Stimulated activated CD4-positive, alpha-beta T cell treated with anti-CD3 and anti-CD28 coated beads, Interleukin-15, amount 100 ng/mL, for 1 hour (primary cell): ENCODE results near the gene SRGAP3.
"Not testable (repeated sequence)": the region's sequence is repeated elsewhere in the genome, so short reads cannot be mapped to it uniquely, and the experiment has no call there.

Source experiments
- DNase-seq, 2 donors: peaks; one replicate each; pipeline ENCODE4 v3.0.0-alpha.2; 2020; ENCODE audit warnings: low read depth in 1 of 2, low spot score in 1 of 2

The SRGAP3 gene

DNA sequence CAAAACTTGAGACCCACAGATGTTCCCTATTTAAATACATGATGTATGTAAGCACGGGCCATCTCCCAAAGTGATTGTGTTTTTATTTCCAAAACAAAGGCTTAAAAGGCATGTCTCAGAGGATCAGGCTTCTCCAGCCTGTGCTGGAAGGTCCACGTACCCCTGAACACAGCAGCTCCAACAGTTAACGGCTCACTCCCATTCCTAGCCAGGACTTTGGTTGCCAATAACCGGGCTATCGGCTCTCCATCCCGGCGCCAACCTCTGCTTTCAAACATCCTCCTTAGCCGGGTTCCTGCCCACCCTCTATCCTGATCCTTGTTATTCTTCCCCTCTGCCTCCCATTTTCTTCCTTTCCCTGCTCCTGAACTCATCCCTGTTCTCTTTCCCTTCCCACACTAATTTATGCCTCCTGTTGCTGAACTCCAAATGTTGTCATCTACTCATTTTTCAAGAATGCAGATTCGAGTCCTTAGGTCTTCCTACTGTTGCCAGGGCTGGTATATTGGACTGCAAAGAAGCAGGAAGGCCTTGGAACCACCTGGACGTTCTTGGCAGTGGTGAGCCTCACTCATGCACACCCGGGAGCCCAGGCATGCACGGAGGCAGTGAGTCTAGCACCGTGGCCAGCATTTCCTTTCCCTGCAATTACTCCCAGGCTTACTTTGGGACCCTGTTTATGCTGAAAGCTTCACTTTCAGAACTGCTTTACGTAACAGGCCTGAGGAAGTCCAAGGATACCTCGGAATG, 157.8 kb downstream of the SRGAP3 start:
- DNase-seq, result no peak

GRCh38 chr3:9088441-9089353, 160.7 kb downstream of the SRGAP3 start:
- no peak for DNase-seq

- DNase-seq, result no peak
These were observed 161.5 kb downstream of the SRGAP3 start for GRCh38 chr3:9087831-9088413.

GRCh38 chr3:9085428-9085827, 164.0 kb downstream of the SRGAP3 start:
- not testable (repeated sequence) for DNase-seq

GRCh38 chr3:9081184-9081818, 168.1 kb downstream of the SRGAP3 start:
- no peak for DNase-seq

DNA sequence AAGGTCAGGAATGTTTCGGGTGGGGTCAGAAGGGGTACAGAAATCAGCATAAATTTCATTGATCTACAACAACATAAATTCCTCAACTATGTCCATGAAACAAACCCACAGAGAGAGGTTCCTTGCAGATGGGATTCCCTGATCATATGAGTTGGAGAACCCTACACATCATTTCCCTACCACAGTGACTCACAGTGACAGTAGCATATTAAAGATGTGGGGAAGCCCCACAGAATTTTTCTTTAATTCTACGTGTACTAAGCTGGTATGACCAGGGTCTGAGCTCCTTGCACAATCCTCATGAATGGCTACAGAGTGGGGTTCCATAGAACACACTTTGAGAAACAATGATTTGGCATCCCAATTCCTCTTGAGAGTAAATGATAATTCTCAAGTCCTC, 169.3 kb downstream of the SRGAP3 start:
- DNase-seq, result no peak

DNA sequence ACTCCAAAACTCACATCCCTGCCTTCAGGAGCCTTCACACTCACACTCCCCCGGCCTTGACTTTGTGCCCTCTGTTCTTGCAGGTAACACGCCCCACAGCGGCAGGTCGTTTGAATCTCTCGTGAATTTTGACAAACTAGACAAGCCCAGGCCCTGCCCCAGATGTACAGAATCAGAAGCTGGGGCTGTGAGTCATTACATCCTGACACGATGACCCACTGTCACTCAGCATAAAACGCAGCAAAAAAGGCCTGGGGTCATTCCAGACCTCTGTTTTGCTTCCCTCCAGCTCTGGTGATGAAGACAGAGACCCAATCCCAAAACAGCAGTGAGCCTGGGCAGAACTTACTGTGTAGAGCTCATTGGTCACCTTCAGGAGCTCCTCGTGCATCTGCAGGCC, 169.8 kb downstream of the SRGAP3 start:
- DNase-seq, result no peak

- DNase-seq, result no peak
These were observed 170.7 kb downstream of the SRGAP3 start for GRCh38 chr3:9078561-9079240.

- DNase-seq, result no peak
These were observed 172.4 kb downstream of the SRGAP3 start for GRCh38 chr3:9077029-9077428.

DNA sequence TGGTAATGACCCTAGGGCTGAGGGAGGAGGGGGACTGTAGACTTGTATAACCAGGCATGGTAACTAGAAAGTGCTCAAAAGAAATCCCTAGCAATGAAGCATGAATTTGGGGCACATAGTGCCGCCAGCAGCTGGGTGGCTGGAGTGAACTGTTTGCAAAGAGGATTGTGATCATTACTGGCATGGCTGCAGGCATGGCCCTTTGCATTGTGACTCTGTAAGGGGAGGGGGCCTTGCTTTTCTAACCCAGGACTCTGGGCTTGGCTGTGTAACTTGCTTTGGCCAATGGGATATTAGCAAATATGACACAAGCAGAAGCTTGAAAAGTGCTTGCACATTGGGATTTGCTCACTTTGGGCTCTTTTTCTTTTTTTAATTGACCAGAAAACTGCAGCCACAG, 173.7 kb downstream of the SRGAP3 start:
- DNase-seq, result no peak

DNA sequence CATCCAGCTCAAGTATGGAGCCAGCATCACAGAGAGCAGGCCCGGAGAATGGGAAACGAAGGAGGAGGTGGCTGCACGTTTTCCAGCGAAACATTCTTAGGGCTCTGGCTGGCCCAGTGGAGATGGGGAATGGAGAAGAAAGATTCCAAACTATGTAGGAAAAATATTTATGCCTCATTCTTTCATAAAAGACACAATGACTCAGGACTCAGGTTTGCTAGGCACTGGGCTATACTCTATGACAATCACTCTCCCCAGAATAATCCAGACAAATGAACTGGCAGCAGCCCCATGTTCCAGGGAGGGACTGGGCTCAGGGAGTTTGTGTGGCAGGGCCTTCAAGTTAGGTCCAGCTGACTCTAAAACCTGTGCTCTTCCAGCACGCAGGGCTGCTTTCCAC, 175.4 kb downstream of the SRGAP3 start:
- DNase-seq, result no peak

DNA sequence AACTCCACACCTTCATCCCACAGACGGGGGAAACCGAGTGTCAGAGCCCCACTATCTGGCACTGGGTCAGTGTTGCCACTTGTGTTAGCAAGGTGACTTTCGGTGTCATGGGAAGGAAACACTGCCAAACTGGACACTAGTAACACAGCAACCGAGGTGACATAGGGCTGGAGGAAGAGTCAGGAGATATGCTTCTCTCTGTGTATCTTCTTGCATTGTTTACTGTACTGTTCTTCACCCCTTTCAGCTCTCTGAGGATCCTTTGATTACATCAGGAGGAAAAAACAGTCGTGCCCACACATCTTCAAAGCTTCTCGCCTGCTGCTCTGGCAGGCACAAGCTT, 176.8 kb downstream of the SRGAP3 start:
- no peak for DNase-seq

- no peak for DNase-seq
These were observed 177.3 kb downstream of the SRGAP3 start for GRCh38 chr3:9071936-9072666.

DNA sequence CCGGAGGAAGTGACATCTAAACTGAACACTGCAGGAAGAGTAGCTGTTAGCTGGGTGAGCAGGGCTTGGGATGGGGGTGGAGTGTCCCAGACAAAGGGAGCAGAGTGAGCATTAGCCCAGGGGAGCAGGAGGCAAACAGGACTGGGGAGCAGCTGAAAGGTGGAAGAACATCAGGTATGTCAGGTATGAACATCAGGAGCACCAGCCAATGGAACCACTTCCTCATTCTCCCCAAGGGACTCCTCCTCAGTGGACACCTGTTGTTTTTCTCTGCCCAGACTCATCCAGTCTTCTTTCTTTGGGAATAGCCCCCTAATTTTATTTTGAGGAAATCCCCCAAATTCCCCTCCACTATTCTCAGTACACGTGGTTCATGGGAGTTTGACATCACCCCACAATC, 178.5 kb downstream of the SRGAP3 start:
- no peak for DNase-seq

GRCh38 chr3:9069971-9070370, 179.5 kb downstream of the SRGAP3 start:
- no peak for DNase-seq

DNA sequence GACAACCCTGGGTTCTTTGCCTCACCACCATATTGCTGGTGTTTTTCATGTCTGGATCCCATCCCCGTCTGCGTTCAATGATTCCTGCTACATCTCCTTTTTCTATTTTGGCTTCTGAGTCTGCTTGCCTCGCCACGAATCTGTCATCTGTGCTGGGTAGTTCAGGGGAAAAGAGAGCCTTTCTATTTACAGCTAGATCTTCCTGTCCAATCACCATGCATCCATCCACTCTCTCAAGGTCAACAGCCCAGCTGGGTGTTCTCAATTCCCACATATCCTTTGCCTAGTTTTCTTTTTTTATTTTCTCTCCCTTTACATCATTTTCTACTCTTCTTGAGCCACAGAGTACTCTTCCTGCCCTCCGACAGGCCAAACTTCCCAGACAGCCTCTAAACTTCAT, 181.4 kb downstream of the SRGAP3 start:
- DNase-seq, result no peak

DNA sequence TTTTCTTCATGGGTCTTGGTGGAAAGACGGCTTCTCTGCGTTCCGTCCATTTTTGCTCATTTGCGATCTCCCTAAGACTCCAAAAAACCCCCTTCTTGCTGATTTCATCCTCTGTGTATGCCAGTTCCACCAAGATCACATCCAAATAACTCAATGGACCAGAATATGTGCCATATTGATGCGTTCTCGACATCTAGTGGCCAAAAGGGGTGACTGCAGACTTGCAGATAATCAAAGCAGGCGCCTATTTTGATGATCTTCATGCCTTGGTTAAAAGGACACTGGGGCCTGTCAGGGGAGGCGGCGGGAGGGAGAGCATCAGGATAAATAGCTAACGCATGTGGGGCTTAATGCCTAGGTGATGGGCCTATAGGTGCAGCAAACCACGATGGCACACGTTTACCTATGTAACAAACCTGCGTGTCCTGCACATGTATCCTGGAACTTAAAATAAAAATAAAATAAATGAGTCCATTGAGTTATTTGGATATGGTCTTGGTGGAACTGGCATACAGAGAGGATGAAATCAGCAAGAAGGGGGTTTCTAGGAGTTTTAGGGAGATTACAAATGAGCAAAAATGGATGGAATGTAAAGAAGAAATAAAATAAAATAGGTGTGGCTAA, 182.0 kb downstream of the SRGAP3 start:
- DNase-seq, result no peak

GRCh38 chr3:9066775-9067174, 182.7 kb downstream of the SRGAP3 start:
- DNase-seq, result no peak

- no peak for DNase-seq
These were observed 183.3 kb downstream of the SRGAP3 start for GRCh38 chr3:9066141-9066540.

DNA sequence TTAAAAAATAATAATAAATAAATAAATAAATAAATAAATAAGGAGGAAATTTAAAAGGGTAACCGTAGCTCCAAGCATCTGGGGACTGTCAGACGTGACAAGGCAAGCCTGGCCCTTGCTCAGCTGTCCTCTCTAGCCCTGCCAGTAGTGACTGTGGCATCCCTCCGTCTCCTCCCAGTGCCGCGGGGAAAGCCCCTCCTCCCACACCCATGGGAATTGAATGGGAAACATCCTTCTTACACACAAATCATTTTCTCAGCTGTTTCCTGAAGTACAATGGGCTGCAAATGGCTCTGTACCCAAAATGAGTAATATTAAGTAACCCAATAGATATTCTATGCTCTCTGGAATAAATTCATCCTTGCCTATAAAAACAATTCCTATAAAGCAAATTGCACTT, 184.6 kb downstream of the SRGAP3 start:
- DNase-seq, result no peak
